ENCODE measurements around the gene UGT3A1.
"Not testable (repeated sequence)": the region's sequence is repeated elsewhere in the genome, so short reads cannot be mapped to it uniquely, and the experiment has no call there.

The UGT3A1 gene, protein sequence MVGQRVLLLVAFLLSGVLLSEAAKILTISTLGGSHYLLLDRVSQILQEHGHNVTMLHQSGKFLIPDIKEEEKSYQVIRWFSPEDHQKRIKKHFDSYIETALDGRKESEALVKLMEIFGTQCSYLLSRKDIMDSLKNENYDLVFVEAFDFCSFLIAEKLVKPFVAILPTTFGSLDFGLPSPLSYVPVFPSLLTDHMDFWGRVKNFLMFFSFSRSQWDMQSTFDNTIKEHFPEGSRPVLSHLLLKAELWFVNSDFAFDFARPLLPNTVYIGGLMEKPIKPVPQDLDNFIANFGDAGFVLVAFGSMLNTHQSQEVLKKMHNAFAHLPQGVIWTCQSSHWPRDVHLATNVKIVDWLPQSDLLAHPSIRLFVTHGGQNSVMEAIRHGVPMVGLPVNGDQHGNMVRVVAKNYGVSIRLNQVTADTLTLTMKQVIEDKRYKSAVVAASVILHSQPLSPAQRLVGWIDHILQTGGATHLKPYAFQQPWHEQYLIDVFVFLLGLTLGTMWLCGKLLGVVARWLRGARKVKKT

DNA sequence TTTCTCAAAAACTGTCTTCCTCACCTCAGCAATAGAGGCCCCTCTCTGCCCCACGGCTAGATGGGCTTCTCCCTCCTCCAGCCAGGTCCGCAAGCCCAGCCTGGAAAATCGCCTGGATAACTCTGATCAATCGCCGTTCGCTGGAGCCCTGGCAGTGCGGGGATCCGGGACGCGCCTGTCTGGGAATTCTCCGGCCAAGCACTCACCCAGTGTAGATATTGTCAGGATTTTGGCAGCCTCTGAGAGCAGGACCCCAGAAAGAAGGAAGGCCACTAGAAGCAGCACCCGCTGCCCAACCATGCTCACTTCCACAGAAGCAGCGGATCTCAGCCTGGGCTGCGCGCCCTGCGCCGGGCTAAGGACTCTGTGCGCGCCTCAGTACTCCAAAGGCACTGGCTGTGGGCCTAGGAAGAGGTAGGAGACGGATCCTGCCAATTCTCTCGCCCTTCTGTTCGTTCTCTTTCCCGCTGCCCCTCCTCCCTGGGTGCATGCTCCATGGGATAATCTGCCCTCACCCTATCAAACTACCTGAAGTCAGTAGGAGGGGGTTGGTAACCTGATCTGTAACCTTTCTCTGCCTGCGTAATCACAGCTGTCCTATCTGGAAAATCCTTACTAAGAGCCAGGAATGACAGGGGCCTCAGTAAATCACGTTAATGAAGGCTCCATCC is at the start of gene UGT3A1:
TSS of gene UGT3A1 (minus strand) at position 450 of the 671 bp plus-strand sequence. CDS start at position 300, 150 bp downstream.
- no peak for DNase-seq (ENCODE audit: low read depth in 2 of 2)

DNA sequence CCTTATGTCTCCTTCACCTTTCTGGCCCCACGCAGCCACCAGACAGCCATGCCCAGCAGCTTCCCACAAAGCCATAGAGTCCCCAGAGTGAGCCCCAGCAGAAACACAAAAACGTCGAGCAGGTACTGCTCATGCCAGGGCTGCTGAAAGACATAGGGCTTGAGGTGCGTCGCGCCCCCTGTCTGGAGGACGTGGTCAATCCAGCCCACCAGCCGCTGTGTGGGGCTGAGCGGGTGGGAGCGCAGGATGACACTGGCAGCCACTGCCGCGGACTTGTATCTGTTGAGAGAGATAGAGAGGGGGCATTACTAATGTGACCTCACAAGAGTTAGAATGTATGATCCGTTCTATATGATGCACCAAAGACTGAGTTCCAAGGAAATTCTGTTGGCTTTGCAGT is 44.5 kb upstream of the UGT3A1 start:
- no peak for DNase-seq (ENCODE audit: low read depth in 2 of 2)

DNA sequence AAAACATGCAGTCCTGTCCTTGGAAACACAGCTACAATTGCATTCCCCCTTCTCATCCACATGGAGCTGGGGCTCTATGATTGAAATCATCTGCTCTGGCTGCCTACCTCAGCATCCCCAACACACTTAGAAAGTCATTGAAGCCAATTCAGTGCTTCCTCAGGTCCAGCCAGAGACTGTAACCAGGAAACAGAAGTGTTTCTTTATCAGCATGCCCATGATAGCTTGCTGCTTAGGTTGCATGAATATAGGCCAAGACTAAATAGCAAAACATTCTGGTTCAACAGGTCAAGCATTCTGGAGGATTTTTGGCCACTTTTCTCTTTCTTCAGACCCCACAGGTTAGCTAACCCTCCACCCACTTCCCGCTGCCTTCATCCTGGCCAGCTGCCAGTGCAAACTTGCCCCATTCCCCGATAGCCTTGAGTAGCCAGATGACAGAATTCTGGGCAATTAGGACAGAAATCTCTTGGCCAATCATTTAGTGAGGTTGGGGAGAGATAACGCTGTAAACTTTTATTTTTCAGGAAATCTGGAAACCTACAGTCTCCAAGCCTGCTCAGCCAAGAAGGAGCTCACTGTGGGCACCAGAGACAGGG is 43.4 kb upstream of the UGT3A1 start:
- not testable (repeated sequence) for DNase-seq (ENCODE audit: low read depth in 2 of 2)

DNA sequence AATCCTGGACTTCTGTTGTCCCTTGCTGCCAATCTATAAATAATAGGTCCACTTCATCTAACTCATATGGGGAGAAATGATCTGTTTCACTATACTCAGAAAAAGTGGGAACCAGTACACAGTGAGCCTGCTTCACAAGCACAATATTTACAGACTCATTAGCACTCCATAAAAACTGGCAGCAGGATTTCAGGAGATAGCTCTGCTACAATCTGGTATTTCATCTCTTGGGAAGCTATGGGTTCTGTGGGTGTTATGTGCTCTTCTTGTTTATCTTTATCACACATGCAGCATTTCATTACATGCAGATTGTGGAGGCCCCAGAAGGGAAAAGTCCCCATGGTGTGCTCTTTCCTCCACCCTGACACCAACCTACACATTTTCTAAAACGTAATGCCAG is 42.3 kb upstream of the UGT3A1 start:
- DNase-seq (ENCODE audit: low read depth in 2 of 2) = no peak

DNA sequence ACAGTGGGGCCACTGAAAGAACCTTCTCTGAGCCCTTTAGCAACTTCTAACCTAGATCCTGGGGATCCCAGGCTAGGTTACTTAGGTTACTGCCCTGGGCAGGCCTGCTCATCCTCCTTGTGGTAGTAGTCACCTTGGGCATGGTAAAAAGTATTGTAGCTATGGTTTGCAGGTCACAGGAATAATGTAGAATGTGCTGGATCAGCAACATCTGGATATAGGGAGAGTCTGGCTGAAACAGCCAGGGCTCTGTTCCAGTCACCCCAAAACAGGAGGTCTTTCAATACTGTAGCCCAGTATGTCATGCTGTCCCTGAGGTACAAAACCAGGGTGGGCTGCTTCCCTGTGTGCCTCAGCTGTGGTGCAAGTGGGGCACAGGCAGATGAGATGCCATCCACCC is 41.9 kb upstream of the UGT3A1 start:
- no peak for DNase-seq (ENCODE audit: low read depth in 2 of 2)

DNA sequence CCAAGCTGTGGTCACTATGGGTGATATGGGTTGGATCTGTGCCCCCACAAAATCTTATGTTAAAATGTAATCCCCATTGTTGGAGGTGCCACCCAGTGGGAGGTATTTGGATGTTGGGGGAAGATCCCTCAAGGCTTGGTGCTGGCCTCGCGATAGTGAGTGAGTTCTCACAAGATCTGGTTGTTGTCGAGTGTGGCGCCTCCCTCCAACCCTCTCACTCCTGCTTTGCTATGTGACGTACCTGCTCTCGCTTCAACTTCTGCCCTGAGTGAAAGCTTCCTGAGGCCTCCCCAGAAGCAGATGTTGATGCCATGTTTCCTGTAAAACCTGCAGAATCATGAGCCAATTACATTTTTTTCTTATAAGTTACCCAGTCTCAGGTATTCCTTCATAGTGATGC is 40.0 kb upstream of the UGT3A1 start:
- no peak for DNase-seq (ENCODE audit: low read depth in 2 of 2)

DNA sequence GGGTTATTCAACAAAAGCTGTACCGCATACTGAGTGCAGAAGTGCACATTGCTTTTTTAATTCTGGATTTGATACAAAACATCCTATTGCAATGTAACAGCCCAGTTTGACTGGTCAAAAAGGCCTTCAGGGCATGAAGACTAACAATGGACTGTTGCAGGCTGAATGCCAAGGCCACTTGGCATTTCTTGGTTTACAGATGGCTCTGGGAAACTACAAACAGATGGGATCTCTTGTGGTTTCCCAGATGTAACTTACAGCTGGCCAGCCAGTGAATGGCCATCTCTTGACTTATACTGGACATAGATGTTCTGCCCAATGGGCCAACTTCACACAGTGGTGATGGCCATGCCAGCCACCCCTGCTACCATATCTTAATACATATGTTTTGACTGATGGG is 38.7 kb upstream of the UGT3A1 start:
- no peak for DNase-seq (ENCODE audit: low read depth in 2 of 2)

DNA sequence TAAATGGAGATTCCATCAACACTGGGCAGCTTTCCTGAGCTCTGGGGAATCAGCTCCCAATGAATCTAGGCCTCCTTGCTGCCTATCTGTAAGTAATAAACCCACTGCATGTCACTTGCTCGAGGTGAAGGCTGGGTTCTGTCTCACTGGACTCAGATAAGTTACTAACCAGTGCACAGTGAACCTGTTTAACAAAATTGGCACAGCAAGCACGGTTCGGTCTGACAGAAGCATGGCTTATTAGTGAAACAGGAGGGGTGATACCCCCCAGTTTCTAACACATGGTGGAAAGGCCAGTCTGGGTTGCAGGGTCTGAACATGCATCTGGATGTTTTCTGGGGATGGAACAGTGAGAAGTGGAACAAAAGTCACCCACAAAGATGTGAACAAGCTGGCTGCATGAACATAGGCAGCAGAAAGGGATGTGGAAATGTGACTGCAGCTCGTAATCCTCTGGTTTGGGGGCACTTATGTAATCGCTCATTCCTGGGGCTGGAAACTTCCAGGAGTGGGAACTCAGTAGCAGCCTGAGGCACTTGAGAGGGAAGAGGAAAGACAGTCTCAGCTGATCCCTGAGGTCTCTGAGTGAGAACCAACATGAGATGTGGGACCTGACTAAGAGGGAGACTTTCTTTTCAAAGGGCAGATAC is 37.8 kb upstream of the UGT3A1 start:
- no peak for DNase-seq (ENCODE audit: low read depth in 2 of 2)

DNA sequence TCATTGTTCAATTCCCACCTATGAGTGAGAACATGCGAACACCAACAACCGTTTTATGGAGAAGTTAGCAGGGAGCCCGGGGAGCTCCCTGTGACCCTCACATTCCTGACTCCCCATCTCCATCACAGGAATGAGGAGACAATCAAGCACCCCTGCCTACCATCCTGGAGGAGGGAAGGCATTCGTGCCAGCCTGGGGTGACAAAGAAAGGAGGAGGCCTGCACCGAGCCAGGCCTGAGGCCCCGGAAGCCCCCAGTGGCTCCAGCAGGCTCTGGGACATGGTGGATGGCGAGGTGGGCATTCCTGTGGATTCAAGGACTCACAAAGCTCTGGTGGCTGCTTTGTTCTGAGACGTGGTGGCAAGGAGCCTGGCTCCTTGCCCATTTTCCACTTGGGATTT is 36.5 kb upstream of the UGT3A1 start:
- DNase-seq (ENCODE audit: low read depth in 2 of 2) = no peak

DNA sequence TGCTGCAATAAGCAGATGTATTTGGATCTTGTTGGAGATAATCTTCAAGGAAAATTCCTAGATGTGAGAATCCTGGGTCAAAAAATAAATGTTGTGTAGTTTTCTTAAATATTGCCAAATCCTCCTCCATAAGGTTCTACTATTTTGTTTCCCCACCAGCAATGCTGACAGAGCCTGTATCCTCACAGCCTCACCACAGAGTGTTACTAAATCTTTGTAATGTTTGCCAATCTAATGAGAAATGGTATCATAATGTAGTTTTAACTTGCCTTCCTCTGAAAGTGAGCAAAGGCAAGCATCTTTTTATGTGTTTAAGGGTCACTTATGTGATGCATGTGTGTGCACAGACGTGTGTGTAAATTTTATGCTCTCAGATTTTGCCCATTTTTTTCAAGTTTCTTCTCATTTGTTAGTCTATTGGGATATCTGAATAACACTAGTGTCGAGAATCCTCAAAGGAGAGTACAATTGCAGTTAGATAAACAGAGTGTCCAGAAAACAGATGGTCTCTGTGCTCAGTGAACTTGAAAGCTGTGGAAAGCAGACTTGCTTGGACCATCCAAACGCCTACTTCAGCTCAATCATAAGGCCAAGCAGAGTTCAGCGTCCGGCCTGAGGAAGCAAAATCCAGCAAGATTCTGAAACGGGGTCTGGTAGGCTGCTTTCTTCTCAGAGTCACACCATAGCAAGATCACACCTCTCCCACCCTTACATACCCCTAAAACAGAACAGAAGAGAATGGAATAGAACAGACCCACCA is 35.7 kb upstream of the UGT3A1 start:
- no peak for DNase-seq (ENCODE audit: low read depth in 2 of 2)

DNA sequence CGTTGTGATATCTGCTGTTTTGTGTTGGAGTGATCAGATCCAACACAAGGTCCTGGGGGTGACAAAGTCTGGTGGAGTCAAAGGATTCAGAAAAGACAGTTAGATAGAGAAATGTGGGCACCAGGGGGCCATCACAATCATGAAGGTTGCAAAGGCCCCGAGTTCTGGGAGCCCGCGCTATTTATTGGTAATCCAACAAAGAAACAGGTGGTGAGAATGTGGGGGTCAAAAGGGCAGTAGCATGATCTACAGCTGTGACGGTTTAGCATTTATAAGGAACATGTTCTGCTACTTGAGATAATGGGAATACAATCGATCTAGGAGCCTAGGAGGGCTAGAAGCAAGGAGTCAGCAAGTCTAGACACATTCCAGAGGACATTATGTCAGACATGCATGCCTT is 31.1 kb upstream of the UGT3A1 start:
- DNase-seq (ENCODE audit: low read depth in 2 of 2) = not testable (repeated sequence)

DNA sequence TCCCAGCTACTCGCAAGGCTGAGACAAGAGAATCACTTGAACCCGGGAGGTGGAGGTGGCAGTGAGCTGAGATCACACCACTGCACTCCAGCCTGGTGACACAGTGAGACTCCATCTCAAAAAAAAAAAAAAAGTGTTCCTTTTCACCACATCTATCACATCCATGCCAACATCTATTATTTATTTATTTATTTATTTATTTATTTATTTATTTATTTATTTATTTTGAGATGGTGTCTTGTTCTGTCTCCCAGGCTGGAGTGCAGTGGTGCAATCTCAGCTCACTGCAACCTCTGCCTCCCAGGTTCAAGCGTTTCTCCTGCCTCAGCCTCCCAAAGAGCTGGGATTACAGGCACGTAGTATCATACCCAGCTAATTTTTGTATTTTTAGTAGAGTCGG is 28.4 kb upstream of the UGT3A1 start:
- DNase-seq (ENCODE audit: low read depth in 2 of 2) = not testable (repeated sequence)

DNA sequence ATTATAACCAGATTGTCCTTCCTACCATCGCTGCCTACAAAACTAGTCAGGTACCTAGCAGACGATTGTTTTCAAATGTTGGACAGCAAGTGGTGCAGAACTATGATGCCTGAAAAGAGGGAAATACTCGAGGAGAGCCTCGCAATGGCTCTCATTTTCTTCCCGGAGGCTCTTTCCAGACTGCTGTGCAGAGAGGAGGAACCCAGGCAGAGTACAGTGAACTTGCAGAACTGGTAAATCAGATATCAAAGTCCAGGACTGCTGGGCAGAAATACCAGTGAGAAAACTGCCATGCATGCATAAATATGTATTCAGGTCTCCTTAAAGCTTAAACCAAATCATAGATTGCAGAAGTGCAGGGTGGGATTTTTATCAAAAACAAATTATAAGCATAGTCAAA is 26.4 kb upstream of the UGT3A1 start:
- no peak for DNase-seq (ENCODE audit: low read depth in 2 of 2)

DNA sequence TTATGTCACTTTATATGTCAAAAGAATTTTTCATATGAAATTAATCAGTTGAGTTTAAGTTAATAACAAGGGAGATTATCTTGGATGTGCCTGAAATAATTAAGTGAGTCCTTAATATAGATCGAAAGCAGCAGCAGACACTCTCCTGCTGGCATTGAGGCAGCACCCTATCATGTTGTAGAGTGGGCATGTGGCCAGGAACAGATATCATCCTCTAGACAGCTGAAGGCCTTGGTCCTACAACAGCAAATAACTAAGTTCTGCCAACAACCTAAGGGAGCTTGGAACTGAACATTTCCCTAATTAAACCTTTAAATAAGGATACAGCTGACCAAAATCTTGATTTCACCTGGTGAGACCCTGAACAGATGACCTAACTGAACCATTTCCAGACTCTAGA is 25.8 kb upstream of the UGT3A1 start:
- DNase-seq (ENCODE audit: low read depth in 2 of 2) = no peak

DNA sequence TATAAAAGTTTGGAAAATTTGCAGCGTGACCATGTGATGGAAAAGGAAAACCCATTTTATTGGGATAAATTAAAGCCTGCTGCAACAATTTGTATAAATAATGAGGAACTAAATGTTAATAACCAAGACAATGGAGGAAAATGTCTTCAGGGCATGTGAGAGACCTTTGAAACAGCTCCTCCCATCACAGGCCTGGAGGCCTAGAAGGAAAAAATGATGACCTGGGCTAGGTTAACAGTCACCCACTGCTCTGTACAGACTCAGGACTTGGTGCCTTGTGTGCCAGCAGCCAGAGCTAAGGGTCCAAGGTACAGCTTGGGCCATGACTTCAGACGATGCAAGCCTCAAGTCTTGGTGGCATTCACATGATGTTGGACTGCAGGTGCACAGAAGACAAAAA is 22.0 kb upstream of the UGT3A1 start:
- DNase-seq (ENCODE audit: low read depth in 2 of 2) = no peak

DNA sequence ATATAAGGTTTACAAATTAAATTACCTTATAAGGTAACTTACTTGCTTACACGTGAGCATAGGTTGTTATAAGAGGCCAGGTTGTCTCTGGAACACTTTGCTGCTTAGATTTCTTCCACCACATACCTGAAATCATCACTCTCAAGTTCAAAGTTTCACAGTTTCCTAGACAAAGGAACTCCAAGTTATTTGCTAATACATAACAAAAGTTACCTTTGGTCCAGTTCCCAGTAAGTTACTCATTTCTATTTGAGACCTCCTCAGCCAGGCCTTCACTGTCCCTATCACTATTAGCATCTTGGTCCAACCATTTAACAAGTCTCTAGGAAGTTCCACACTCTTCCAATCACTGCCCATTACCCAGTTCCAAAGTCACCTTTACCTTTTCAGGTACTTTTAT is 18.5 kb upstream of the UGT3A1 start:
- no peak for DNase-seq (ENCODE audit: low read depth in 2 of 2)

DNA sequence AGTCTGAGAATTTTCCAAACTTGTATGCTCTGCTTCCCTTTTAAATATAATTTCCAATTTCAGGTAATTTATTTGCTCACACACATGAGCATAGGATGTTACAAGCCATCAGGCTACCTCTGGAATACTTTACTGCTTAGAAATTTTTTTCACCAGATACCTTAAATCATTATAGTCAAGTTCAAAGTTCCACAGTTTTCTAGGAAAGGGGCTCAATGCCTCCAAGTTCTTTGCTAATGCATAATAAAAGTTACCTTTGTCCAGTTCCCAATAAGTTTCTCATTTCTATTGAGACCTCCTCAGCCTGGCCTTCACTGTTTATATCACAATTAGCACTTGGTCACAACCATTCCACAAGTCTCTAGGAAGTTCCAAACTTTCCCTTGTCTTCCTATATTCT is 16.2 kb upstream of the UGT3A1 start:
- DNase-seq (ENCODE audit: low read depth in 2 of 2) = no peak

DNA sequence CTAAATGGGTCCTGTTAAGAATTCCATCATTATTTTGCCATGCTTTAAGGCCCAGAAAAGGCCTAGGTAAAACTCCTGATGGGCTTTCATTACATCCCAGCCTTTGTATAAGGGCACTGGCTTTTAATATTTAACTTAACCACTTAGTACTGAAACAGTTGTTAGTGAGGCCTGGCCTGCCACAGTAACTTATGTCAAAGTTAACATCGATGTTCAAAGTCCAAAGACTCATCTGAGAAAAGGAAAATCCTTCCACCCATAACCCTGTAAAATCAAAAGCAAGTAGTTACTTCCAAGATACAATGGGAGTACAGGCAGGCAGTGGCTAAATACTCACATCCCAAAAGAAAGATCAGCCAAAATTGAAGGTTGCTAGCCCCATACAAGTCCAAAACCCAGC is 15.0 kb upstream of the UGT3A1 start:
- no peak for DNase-seq (ENCODE audit: low read depth in 2 of 2)

DNA sequence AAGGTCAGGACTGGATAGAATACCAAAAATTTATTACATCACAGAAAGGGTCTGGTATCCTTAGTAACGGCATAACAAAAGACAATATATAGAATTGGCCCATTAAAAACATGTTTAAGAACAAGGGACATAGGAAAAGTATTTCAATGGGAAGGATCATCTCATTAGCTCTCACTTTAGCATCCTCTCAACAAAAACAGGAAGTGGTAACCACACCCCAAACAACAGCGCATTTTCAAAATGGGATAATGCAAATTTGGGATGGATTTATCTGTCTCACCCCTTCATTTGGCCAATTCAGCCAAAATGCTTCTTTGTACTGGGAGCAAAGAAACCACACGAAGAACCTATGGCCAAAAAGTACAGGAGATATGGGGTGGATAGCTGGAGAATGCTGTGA is 9.8 kb upstream of the UGT3A1 start:
- DNase-seq (ENCODE audit: low read depth in 2 of 2) = no peak

DNA sequence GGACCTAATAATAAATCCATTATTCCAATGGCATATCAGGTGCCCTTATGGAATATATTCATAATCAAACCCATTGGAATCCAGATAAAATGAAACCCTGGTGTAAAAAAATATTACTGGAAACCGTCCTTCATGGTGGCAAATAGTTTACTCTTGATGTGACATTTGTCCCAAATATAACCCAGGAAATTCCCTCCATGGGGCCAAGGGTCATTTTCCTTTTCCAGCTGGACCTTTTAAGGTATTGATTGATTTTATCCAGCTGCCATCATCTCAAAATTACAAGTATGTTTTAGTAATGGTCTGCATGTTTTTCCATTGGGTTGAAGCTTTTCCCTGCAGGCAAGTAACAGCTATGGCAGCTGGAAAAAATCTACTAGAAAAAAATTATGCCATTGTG is 8.4 kb upstream of the UGT3A1 start:
- no peak for DNase-seq (ENCODE audit: low read depth in 2 of 2)

DNA sequence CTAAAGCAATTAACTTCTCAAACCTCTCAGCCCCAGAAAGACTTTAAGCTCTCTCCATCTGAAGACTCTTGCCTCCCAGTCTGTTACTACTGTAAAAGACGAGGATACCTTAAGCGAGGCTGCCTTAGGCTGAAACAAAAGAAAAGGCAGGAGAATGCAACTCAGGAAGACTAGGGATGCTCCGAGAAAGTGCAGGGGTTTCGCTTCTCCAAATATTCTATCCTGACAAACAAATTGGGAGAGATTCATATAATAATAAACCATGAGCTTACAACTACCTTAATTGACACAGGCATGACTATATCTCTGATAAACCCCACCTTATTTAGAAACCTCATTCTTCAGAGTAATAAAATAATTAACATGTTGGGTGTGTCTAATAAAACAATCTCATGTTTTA is 4.9 kb upstream of the UGT3A1 start:
- DNase-seq (ENCODE audit: low read depth in 2 of 2) = no peak

DNA sequence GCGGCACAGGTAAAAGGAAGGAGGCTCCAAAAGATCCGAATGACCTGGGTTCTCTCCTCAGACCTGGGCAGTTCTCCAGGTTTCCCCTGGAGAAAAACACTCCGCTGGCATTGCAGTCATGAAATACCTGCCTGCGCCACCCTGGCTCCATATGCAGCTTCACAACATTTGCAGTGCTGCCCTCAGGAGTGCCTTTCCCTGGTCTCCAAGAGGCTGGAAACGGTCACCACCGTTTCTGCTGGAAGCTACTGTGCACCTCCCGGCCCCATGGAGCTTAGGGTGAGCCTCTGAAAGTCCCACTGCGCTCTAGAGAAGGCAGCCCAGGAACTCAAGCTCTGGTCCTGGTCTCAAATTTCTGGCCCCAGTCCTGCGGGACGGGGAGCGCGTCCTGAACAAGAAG is 670 bp downstream of the UGT3A1 start:
- no peak for DNase-seq (ENCODE audit: low read depth in 2 of 2)

Measured in stimulated activated CD4-positive, alpha-beta T cell treated with anti-CD3 and anti-CD28 coated beads, Interleukin-12 subunit alpha, Interleukin-12 subunit beta, amount 100 ng/mL, for 24 hours (primary cell).